Inflammatory macrophage (primary cell): ENCODE data around the gene CAPN1.
A peak's percentile ranks its signal among the peaks of the same experiment; 100 is the strongest.
"Not testable (repeated sequence)": the region's sequence is repeated elsewhere in the genome, so short reads cannot be mapped to it uniquely, and the experiment has no call there.

Experiments used
- DNase-seq, 2 donors: peaks; one replicate each; pipeline ENCODE4 v3.0.0-alpha.2; 2020 to 2022

Gene CAPN1

DNA sequence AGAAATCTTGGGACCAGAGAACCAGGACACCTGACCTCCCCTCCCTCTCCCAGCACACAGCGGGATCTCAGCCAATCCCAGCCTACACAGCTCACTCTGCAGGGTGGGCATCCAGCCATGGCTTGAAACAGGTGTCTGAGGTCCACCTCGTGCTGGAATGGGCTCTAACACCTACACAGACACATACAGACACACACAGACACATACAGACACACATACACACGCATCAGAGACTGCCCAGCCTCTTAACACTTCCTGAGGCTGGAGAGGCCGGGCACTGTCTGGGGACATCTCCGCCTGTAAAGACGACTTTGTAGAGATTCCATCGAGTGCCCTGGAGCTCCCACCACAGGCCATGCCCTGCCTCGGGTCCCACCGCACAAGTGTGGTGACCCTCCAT lies 36.7 kb downstream of the CAPN1 start:
- no peak for DNase-seq

DNA sequence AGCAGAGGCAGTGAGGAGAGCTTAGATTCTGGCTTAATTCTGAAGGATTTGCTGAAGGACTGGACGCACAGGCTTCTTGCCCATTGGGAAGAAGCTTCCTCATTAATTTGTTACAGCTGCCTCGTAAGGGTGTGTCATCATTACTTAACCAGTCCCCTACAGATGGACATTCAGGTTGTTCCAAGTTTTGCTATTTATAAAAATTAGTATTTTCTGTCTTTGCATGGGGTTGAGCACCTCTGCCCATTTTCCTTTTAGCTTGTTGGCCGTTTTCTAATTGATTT lies 38.1 kb downstream of the CAPN1 start:
- DNase-seq: peak; percentile 56 to 62

DNA sequence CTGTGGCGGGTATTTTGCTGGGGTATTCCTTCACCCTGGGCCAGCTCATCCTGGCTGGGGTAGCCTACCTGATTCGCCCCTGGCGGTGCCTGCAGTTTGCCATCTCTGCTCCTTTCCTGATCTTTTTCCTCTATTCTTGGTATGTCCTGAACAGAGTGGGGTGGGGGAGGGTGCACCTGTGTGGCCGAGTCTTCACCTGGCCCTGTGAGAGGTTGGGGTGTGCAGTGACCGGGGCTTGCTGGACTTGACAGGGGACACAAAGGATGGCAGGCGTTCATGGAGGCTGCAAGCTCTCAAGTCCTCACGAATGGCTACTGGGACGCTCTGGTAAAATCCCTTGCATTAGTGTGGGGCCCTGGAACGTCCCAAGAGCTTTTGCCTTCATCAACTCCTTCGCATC lies 39.3 kb downstream of the CAPN1 start:
- DNase-seq: no peak

DNA sequence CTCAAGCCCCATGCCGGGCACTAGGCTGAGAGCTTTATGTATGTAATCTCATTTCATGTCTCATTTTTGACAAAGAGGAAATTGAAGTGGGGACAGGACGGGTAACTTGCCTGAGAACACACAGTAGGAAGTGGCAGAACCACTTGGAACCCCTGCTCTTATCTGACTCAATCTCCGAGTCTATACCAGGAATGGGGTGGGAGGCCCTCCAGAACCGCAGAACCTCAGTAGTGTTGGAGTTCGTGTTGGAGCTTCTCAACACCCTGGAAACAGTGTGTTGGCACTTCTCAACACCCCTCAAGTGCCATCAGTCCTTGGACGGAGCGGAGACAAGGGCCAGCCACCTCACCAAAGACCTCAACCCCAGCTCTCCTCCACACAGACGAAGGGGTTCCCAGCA lies 41.3 kb downstream of the CAPN1 start:
- peak; percentile 57 to 68 for DNase-seq

DNA sequence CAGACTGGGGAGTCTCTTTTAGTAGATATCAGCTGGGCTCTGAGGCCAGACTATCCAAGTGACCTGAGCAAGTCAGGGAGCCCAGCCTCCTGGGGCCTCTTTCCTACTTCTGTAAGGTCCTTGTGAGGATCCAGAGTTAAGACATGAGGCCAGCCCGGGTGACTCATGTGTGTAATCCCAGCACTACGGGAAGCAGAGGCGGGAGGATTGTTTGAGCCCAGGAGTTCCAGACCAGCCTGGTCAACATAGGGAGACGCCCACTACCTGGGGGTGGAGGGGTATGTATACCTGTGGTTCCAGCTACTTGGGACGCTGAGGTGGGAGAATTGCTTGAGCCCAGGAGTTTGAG lies 43.2 kb downstream of the CAPN1 start:
- peak; percentile 52 to 84 for DNase-seq

DNA sequence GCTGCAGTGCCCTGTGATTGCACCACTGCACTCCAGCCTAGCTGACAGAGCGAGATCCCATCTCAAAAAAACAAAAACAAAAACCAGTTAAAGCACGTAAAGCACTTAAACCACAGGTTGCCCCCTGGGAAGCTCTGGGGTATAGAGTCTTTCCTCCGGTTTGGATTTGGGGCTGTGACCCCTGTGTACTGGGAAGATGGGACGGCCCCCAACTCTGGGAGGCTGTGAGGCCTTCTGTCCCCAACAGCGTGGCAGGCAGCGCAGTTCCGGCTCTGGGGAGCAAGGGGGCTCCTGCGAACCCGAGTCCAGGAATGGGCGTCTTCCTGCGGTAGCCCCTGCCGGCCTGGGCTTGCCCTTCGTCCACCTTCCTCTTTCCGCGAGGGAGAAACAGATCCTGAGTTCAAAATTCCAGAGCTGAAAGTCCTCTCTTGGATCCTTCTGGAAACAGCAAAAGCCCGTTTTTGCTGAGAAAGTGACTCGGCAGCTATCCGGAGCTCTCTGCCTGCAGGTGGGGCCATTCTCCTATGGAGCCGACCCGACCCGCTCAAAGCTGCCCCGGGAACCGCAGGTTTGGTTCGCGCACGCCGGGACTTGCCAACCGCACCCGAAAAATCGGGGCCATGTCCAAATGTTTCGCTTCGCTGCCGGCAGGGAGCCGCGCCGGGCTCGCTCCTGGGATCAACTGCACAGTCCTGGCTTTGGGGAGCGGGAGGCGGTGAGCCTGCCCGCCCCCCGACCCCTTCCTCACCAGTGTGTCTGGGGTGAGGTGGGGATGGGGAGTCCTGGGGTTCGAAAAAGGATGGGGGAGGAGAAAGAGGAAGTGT lies 43.8 kb downstream of the CAPN1 start:
- peak; percentile 23 to 42 for DNase-seq

DNA sequence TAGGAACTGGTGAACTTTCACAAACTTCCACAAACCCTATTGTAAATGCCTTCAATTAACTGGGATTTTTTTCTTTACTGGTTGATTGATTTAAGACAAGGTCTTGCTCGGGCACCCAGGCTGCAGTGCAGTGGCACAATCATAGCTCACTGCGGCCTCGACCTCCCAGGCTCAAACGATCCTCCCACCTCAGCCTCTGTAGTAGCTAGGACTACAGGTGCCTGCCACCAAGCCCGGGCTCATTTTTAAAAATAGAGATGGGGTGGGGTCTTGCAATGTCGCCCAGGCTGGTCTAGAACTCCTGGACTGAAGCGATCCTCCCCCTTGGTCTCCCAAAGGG lies 44.3 kb downstream of the CAPN1 start:
- no peak for DNase-seq

DNA sequence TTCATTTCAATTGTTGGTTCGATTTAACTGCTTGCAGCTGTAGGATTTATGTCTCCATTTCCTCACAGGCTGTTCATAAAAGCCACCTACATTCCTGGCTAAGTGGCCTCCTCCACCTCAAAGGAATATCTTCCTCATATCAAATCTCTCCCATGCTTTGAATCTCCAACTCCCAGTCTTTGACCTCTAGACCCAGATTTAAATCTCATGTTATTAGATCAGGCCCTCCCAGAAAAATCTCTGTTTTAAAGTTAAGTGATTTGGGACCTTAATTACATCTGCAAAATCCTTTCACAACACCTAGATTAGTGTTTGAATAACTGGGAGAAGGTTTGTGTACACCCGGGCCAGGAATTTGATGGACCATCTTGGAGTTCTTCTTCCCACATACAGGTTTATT lies 46.2 kb downstream of the CAPN1 start:
- no peak for DNase-seq

DNA sequence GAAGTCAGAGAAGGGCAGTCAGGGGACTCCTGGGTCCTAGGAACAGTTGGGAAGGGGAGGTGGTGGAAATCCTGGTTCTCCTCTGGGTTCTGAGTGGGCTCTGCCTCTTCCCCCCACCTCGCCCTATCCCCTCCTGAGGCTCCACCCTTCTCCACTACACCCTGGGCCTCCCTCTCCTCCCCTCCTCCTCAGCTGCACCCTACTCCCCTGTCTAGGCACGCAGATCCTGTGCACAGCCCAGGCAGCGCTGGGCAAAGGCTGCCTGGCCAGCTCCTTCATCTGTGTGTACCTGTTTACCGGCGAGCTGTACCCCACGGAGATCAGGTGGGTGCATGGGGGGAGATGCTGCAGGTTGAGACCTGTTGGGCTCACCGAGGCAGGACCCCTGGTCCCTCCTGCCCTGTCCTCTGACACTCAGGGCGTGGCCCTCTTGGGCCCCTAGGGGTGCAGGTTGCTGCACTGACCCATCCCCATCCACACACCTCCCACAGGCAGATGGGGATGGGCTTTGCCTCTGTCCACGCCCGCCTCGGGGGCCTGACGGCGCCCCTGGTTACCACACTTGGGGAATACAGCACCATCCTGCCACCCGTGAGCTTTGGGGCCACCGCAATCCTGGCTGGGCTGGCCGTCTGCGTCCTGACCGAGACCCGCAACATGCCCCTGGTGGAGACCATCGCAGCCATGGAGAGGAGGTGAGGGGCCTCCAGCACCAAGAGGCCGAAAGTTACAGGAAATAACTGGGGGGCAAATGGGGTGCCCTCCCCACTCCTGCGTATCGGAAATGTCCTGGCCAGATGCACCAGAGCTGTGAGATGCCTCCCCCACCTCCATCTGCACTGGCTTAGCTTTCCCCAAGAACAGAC lies 54.7 kb downstream of the CAPN1 start:
- DNase-seq: no peak

DNA sequence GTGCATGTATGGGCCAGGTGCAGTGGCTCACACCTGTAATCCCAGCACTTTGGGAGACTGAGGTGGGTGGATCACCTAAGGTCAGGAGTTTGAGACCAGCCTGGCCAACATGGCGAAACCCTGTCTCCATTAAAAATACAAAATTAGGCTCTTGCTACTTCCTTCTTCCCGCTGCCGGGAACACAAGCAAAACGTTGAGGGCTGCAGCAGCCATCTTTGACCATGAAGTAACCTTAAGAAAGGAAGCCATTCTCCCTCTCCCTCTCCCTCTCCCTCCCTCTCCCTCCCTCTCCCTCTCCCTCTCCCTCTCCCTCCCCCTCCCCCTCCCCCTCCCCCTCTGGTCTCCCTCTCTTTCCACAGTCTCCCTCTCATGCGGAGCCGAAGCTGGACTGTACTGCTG lies 56.6 kb downstream of the CAPN1 start:
- not testable (repeated sequence) for DNase-seq

DNA sequence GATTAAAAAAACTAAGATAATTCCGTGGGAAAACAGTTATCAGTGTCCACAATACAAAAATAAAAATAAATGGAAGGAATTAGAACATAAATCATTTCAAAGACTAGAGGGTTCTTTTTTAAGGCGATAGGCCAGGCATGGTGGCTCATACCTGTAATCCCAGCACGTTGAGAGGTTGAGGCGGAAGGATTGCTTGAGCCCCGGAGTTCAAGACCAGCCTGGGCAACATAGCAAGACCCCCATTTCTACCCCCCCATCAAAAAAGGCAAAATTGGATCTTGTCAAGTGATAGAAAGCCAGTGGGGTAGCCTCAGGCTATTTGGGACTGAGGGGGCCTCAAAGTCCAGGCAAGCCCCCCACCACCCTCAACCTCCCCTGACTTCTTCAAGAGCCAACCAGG lies 59.4 kb downstream of the CAPN1 start:
- no peak for DNase-seq

DNA sequence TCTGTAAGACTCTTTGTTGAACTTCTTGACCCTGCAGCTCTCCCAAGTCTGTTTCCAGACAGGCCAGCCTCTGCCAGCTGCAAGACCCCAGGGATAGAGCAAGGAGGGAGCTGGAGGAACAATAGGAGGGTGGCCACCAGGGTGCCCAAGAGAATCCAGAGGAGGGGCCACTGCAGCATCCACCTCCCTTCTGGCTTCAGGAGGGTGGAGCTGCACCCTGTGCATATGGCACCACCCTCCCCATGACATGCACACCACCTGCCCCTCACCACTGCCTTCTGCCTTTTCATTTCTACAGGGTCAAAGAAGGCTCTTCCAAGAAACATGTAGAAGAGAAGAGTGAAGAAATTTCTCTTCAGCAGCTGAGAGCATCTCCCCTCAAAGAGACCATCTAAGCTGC lies 60.0 kb downstream of the CAPN1 start:
- no peak for DNase-seq

DNA sequence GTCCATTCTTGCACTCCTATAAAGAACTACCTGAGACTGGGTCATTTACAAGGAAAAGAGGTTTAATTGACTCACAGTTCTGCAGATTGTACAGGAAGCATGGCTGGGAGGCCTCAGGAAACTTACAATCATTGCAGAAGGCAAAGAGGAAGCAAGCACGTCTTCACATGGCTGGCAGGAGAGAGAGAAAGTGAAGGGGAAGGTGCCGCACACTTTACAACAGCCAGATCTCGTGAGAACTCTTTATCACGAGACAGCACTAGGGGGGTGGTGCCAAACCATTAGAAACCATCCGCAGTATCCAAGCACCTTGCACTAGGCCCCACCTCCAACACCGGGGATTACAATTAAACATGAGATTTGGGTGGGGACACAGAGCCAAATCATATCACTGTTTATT lies 60.7 kb downstream of the CAPN1 start:
- no peak for DNase-seq

DNA sequence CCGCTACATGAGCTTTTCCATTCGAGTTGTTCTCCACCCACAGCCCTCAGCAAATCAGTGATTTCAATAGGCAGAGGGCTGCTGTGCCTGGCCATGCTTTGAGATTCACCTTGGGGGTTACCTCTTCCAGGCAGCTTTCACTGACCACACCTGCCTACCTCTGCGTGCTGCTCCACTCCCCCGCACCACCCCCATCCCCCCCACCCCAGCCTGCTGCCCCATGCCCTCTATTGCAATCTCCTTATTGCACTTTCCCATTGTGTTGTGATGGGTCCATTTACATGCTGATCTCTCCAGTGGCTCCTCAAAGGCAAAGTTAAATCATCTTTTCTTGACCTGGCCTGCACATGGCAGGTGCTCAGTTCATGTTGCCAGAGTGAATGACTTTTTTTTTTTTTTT lies 62.1 kb downstream of the CAPN1 start:
- DNase-seq: no peak

DNA sequence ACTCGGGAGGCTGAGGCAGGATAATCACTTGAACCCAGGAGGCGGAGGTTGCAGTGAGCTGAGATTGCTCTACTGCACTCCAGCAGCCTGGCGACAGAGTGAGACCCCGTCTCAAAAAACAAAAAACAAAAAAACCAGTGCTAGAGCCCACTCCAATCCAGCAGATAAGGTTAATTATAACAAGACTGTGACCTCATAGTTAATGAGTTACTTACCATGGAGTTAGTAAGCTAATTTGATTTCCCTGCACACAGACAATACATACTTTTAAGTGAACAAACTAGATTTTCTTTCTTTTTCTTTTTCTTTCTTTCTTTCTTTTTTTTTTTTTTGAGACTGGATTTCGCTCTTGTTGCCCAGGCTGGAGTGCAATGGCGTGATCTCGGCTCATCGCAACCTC lies 63.3 kb downstream of the CAPN1 start:
- not testable (repeated sequence) for DNase-seq

DNA sequence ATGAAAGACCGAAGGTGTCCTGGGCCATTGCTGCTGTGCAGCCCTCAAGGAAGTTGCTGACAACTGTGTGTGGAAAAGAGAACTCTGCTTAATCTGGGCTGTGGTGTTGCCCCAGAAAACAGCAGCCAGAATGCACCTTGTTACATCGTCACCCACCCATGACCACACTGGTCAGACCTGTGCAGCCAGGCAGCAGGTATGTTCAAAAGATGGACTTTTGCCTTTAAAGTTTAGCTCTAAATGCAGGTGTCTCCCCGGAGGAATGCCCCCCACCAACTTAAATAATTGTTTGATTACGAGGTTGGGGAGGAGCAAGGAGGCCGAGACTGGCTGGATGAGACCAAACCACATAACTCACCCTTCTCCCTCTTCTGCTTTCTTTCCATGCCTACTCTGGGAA lies 64.8 kb downstream of the CAPN1 start:
- no peak for DNase-seq

DNA sequence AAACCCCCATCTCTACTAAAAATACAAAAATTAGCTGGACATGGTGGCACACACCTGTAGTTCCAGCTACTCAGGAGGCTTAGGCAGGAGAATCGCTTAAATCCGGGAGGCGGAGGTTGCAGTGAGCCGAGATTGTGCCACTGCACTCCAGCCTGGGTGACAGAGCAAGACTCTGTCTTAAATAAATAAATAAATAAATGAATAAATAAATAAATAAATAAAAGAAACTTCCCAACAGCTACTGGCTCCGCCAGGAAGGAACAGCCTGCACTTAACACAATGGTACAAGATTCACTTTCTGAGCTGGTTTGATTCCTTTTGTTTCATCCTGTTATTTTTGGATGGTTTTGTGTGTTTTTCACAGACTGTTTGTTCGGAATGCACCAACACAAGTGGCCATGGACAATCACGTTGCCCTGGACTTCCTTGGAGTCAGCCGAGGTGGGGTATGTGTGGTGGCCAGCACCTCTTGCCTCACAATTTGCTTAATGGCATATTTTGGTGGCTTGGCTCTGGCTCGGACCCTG lies 66.5 kb downstream of the CAPN1 start:
- DNase-seq: not testable (repeated sequence)

DNA sequence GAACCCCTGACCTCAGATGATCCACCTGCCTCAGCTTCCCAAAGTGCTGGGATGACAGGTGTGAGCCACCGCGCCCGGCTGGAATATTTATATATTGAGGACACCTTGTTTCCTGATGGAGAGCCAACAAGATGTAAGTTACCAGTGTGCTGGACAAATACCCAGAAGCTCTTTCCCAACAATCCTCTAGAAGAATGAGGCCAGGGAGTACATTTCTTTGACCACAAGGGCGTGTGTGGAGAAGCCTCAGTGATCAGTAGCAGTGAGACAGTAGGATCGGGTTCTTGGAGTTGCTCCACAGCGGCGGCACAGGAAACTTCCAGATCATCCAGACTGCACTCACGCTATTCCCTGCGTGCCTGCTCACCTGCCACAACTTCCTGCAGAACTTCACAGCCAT lies 69.7 kb downstream of the CAPN1 start:
- no peak for DNase-seq

DNA sequence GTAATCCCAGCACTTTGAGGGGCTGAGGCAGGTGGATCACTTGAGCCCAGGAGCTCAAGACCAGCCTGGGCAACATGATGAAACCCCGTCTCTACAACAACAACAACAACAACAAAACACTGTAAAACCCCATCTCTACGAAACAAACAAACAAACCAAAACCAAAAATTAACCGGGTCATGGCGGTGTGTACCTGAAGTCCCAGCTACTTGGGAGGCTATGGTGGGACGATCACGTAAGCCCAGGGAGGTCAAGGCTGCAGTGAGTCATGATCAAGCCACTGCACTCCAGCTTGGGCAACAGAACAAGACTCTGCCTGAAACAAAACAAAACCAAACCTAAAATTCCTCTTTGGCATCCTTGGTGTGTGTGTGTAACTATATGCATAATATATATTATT lies 73.0 kb downstream of the CAPN1 start:
- DNase-seq: no peak

DNA sequence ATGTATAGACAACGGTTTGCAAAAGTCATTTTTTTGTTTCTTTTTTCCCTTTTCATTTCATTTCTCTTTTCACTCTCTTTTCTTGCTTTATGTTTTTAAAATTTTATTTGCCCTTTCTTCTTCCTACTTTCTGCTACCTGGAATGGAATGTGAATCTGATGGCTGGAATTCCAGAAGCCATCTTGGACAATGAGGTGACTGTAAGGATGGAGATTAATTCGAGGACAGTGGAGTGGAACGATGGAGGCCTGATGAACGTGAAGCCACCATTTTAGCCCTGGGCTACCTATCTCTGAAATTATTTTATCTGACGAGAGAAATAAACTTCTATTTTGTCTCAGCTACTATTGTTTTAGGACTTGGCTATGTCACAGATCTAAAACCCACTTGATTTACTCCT lies 77.3 kb downstream of the CAPN1 start:
- no peak for DNase-seq

DNA sequence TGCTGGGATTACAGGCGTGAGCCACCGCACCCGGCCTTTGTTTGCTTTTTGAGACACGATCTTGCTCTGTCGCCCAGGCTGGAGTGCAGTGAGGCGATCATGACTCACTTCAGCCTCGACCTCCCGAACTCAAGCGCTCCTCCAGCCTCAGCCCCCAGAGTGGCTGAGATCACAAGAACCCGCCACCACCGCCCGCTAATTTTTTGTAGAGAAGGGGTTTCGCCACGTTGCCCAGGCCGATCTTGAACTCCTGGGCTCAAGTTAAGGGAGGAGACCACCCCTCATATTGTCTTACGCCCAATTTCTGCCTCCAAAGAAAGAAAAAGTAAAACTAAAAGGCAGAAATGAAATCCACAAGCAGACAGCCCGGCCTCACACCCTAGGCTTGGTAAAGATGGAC lies 78.6 kb downstream of the CAPN1 start:
- no peak for DNase-seq

DNA sequence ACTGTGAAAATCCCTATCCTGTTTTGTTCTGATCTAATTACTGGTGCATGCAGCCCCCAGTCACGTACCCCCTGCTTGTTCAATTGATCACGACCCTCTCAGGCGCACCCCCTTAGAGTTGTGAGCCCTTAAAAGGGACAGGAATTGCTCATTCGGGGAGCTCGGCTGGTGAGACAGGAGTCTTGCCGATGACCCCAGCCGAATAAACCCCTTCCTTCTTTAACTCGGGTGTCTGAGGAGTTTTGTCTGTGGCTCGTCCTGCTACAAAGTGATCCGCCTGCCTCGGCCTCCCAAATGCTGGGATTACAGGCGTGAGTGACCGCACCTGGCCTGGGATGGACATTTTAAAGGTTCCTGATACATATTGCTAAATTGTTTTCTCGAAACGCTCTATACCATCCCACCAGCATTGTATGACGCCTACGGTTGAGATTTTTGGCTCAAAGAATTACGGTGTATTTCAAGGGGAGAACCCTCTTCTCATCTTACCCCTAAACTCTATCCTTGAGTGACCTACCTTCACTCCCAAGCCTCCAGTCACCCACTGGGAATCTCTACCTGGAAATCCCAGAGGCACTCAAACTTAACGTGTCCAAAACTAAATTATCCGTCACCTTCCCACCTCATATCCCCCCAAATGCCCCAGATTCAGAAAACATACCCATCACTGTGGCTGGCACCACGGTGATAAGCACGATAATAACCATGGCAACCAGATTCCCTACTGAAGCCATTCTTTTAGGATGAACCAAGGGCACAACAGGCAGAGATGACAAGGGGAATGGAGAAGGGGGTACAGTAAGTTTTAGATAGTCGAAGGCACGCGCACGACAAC lies 79.2 kb downstream of the CAPN1 start:
- DNase-seq: no peak
